ENCODE data around the gene CHDH.

DNA sequence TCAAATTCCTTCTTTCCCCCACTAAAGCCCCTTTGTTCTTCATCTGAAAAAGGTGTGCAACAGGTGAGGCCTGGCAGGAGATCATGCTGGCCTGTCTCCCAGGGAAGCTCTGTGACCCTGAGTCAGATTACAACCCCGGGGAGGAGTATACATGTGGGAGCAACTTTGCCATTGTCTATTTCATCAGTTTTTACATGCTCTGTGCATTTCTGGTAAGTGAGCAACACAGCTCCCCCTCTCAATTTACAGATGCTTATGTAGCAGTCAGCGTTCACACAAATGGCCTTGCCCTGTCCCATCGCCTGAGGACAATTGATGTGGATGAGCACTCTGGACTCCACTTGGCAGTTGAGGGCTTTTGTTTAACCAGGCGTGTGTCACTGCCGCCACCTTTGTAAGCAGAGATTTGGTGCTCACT lies 70.4 kb downstream of the CHDH start:
- TF ChIP-seq, protein P1, sequence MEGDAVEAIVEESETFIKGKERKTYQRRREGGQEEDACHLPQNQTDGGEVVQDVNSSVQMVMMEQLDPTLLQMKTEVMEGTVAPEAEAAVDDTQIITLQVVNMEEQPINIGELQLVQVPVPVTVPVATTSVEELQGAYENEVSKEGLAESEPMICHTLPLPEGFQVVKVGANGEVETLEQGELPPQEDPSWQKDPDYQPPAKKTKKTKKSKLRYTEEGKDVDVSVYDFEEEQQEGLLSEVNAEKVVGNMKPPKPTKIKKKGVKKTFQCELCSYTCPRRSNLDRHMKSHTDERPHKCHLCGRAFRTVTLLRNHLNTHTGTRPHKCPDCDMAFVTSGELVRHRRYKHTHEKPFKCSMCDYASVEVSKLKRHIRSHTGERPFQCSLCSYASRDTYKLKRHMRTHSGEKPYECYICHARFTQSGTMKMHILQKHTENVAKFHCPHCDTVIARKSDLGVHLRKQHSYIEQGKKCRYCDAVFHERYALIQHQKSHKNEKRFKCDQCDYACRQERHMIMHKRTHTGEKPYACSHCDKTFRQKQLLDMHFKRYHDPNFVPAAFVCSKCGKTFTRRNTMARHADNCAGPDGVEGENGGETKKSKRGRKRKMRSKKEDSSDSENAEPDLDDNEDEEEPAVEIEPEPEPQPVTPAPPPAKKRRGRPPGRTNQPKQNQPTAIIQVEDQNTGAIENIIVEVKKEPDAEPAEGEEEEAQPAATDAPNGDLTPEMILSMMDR (IDR thresholded peaks at IDR 0.05), result no peak
- no peak for TF ChIP-seq POLR2A (IDR thresholded peaks at IDR 0.05)

Data from uterus (tissue), 2 donors.